GM12873 (cell line): ENCODE results near the gene ACTA2.

ENCODE experiments used
- CTCF ChIP-seq: IDR thresholded peaks from 2 replicates; pipeline ENCODE4 v1.5.1; 2012; ENCODE audit warnings: low read depth, mild to moderate bottlenecking, moderate library complexity, low read length, control low read depth; ENCODE audit not compliant: insufficient read depth; ENCODE audit errors: missing control alignments

The ACTA2 gene

GRCh38 chr10:88928254-88928653 is 24.3 kb downstream of the ACTA2 start:
- TF ChIP-seq CTCF, result no peak

GRCh38 chr10:88927416-88927690 is 25.2 kb downstream of the ACTA2 start:
- TF ChIP-seq CTCF, result no peak

- TF ChIP-seq CTCF, result no peak
Observed at GRCh38 chr10:88926566-88927415, 25.8 kb downstream of the ACTA2 start.

GRCh38 chr10:88923520-88923919 is 29.1 kb downstream of the ACTA2 start:
- TF ChIP-seq CTCF, result no peak

- no peak for TF ChIP-seq CTCF
Observed at GRCh38 chr10:88922041-88922440, 30.5 kb downstream of the ACTA2 start.

GRCh38 chr10:88920986-88921593 is 31.5 kb downstream of the ACTA2 start:
- no peak for TF ChIP-seq CTCF

- TF ChIP-seq CTCF, result no peak
Observed at GRCh38 chr10:88920198-88920597, 32.4 kb downstream of the ACTA2 start.
